Testis (tissue), 3 donors: Measurements from ENCODE around the gene AHCYL1. TPM values are rescaled to one million over a fixed set of nuclear protein-coding genes. Genes with fewer than 3 reads are reported as not detected.
A peak's percentile ranks its signal among the peaks of the same experiment; 100 is the strongest.

Experiments
- DNase-seq: peaks from one replicate; pipeline ENCODE4 v3.0.0-alpha.2; 2019
- H3K27ac ChIP-seq, 2 donors: fragments of 200-600 bp; sonication (generic); one replicate each; pipeline ENCODE4 v1.5.1; 2019
- H3K27me3 ChIP-seq: fragments of 200-600 bp; sonication (generic); one replicate; pipeline ENCODE4 v1.5.1; 2019
- H3K36me3 ChIP-seq: fragments of 200-600 bp; sonication (generic); one replicate; pipeline ENCODE4 v1.5.1; 2017; ENCODE audit warnings: low read depth; ENCODE audit errors: missing control alignments
- H3K4me1 ChIP-seq: fragments of 200-600 bp; sonication (generic); one replicate; pipeline ENCODE4 v1.5.1; 2019
- H3K4me3 ChIP-seq, 2 donors: fragments of 200-600 bp; sonication (generic); one replicate each; pipeline ENCODE4 v1.5.1; 2017 to 2019
- H3K9me3 ChIP-seq: fragments of 200-600 bp; sonication (generic); one replicate; pipeline ENCODE4 v1.5.1; 2017
- POLR2A ChIP-seq: fragments of 450-650 bp; IDR thresholded peaks from one replicate; pipeline ENCODE4 v1.6.1; 2017; ENCODE audit warnings: antibody characterized with exemption, mild to moderate bottlenecking, moderate library complexity
- WGBS, 2 donors: methylation state at CpG; one replicate each; pipeline ENCODE4 v1.1.5; 2018; 5-methylcytosine and 5-hydroxymethylcytosine counted together
- intact Hi-C: fragments of 100-400 bp; cut with DNase I; formaldehyde crosslinking; loops from one replicate; pipeline ENCODE4 v1.15.1; 2023; ENCODE audit warnings: low total_unique reads
- polyA plus RNA-seq: library from polyadenylated mRNA; stranded (reverse); fragments of 350-450 nt; fragmentation: Illumina TruSeq; extraction: RNeasy Lipid Tissue Mini Kit (QIAGEN cat#74804); gene quantifications from one replicate; pipeline ENCODE4 v1.2.3, GENCODE V29; 2014; ENCODE audit warnings: low read depth, low replicate concordance; ENCODE audit not compliant: insufficient read depth
- total RNA-seq, 2 donors: library from RNA; depleted of rRNA; stranded (reverse); fragments of >200 nt; gene quantifications; one replicate each; pipeline ENCODE4 v1.2.3, GENCODE V29; 2016
- TF ChIP-seq, protein P1 (sequence below), 3 experiments: fragments of 450-650 bp in 2 of 3; fragments of 200-600 bp in 1 of 3; sonication (generic) in 1 of 3; IDR thresholded peaks; one replicate each; pipeline ENCODE4 v1.5.1; 2016 to 2019; ENCODE audit warnings: antibody characterized with exemption in 3 of 3, mild to moderate bottlenecking in 2 of 3, moderate library complexity in 1 of 3

AHCYL1 gene
- total and polyA plus RNA-seq, 3 donors from 2014 or later = 48.5 to 64.3 (median 59.1) TPM

DNA sequence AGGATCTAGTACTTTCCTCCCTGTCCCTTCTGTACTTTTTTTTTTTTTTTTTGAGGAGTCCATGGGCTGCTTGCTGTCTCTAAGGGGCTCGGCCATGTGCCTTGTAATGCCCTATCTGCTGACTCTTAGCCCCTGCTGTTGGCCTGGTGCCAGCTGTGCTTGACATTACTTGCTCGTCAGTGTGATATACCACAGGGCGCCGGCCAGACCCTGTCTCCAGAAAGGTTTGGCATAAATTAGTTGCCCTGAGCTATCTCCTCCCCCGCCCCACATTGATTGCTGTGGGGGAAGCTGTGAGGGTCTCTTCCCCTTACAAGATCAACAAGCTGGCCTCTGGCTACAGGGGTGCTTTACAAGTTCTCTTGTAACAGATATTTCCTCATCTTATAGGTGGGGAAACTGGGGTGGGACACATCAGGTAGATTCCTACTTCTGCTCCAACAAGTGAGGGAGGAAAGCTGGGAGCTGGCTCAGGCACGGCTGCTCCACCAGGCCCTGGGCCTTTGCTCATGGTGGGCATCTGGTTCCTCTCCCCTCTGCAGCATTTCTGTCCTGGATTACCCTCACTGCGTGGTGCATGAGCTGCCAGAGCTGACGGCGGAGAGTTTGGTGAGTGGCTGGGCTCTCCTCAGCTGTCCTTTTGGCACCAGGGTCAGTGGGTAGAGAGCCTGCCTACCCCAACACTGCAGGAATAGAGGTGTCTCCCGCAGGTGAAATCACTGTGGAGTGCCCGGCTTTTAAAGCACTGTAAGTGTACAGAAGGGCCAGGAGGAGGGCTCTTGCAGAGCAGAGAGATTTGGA is 65.4 kb downstream of the AHCYL1 start:
- Histone ChIP-seq H3K4me3 (no peak overlapping the region), H3K27ac (peak overlapping the region; percentile 14 to 48), H3K27me3 (no peaks in the 10 kb centered on the region), H3K4me1 (peaks cover 25% of the 10 kb centered on the region), H3K9me3 (no peaks in the 10 kb centered on the region), H3K36me3 (no peaks in the 10 kb centered on the region)
- 67 to 74% methylated on average over 11 of the region's 11 CpGs for WGBS, 2 donors
- no peak for DNase-seq
- intact Hi-C loops = loop anchor here (5.0 kb wide), 1 partner anchor 57 kb away; no protein-coding TSS in a partner anchor
- TF ChIP-seq POLR2A = no peak
- TF ChIP-seq, protein P1, sequence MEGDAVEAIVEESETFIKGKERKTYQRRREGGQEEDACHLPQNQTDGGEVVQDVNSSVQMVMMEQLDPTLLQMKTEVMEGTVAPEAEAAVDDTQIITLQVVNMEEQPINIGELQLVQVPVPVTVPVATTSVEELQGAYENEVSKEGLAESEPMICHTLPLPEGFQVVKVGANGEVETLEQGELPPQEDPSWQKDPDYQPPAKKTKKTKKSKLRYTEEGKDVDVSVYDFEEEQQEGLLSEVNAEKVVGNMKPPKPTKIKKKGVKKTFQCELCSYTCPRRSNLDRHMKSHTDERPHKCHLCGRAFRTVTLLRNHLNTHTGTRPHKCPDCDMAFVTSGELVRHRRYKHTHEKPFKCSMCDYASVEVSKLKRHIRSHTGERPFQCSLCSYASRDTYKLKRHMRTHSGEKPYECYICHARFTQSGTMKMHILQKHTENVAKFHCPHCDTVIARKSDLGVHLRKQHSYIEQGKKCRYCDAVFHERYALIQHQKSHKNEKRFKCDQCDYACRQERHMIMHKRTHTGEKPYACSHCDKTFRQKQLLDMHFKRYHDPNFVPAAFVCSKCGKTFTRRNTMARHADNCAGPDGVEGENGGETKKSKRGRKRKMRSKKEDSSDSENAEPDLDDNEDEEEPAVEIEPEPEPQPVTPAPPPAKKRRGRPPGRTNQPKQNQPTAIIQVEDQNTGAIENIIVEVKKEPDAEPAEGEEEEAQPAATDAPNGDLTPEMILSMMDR (IDR thresholded peaks at IDR 0.05) = no peak

DNA sequence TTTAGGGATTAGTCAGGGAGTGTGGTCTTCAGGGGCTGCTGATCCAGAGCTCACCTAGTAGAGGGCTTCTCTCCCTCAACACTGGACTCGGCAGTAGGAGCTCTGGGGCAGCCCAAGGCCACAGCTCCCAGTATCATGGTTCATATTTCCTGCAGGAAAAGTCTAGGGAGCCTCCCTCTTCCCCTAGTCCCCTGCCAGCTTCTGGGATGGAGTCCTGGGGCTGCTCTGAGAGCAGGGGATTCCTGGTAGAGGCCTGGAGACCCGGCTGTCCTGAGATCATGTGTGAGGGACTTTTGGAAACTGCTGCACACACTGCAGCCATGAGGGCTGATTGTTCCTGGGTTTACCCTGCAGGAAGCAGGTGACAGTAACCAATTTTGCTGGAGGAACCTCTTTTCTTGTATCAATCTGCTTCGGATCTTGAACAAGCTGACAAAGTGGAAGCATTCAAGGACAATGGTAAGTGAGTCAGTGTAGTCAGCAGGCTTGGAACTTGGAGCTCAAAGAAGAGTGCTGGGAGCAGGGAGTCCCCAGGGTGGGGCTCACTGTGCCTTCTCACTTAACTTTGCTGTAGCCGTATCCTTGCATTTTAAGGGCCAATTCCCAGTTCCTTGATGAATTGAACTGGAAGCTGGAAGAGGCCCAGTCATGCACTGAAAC is 66.2 kb downstream of the AHCYL1 start:
- no peaks in the 10 kb centered on the region for H3K36me3 ChIP-seq
- peak overlapping the region; percentile 14 to 48 for H3K27ac ChIP-seq
- no peaks in the 10 kb centered on the region for H3K27me3 ChIP-seq
- intact Hi-C loops = loop anchor here (5.0 kb wide), 1 partner anchor 57 kb away; no protein-coding TSS in a partner anchor
- H3K4me3 ChIP-seq = no peak overlapping the region
- peak; percentile 52 for DNase-seq
- no peak for TF ChIP-seq POLR2A
- TF ChIP-seq, protein P1 (IDR thresholded peaks at IDR 0.05) = no peak
- no peaks in the 10 kb centered on the region for H3K9me3 ChIP-seq
- WGBS, 2 donors = 32 to 52% methylated on average over 4 of the region's 4 CpGs
- H3K4me1 ChIP-seq = peaks cover 25% of the 10 kb centered on the region

DNA sequence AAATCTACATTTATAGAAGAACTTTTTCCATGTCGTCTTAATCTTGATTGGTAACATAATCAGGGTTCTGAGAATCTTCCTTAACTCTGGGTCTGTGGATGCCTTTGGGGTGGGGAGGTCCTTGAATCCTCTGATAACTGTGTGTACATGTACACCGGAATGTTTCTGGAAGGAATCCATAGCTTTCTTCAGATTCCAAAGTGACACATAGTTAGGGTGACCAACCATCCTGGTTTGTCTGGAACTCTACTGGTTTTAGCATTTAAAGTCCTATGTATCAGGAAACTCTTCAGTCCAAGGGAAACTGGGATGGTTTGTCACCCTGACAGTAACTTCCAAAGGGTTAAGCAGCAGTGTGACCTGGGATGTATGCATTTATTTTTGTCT is 66.7 kb downstream of the AHCYL1 start:
- DNase-seq = no peak
- Histone ChIP-seq H3K9me3 (no peaks in the 10 kb centered on the region), H3K27me3 (no peaks in the 10 kb centered on the region), H3K4me1 (peaks cover 28% of the 10 kb centered on the region), H3K27ac (peak overlapping the region in 1 of 2 donors; percentile 48), H3K4me3 (no peak overlapping the region), H3K36me3 (no peaks in the 10 kb centered on the region)
- no peak for TF ChIP-seq POLR2A
- TF ChIP-seq, protein P1 (IDR thresholded peaks at IDR 0.05) = no peak
- 43 to 51% methylated on average over 2 of the region's 2 CpGs for WGBS, 2 donors
- intact Hi-C loops = loop anchor here (5.0 kb wide), 1 partner anchor 56 kb away; no protein-coding TSS in a partner anchor

DNA sequence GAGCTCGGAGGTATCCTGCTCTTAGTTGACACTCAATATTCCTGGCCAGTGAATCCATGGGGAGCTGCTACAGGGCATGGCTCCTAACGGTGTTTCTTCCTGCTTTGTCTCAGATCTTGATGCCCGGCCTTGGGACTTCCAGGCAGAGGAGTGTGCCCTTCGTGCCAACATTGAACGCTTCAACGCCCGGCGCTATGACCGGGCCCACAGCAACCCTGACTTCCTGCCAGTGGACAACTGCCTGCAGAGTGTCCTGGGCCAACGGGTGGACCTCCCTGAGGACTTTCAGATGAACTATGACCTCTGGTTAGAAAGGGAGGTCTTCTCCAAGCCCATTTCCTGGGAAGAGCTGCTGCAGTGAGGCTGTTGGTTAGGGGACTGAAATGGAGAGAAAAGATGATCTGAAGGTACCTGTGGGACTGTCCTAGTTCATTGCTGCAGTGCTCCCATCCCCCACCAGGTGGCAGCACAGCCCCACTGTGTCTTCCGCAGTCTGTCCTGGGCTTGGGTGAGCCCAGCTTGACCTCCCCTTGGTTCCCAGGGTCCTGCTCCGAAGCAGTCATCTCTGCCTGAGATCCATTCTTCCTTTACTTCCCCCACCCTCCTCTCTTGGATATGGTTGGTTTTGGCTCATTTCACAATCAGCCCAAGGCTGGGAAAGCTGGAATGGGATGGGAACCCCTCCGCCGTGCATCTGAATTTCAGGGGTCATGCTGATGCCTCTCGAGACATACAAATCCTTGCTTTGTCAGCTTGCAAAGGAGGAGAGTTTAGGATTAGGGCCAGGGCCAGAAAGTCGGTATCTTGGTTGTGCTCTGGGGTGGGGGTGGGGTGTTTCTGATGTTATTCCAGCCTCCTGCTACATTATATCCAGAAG is 69.2 kb downstream of the AHCYL1 start:
- Histone ChIP-seq H3K36me3 (no peaks in the 10 kb centered on the region), H3K9me3 (no peaks in the 10 kb centered on the region), H3K27me3 (no peaks in the 10 kb centered on the region), H3K4me1 (peaks cover 36% of the 10 kb centered on the region), H3K27ac (no peak overlapping the region), H3K4me3 (no peak overlapping the region)
- peak; percentile 85 for DNase-seq
- WGBS, 2 donors = 57 to 63% methylated on average over 16 of the region's 16 CpGs
- intact Hi-C loops = loop anchor here (5.0 kb wide), 1 partner anchor 54 kb away; no protein-coding TSS in a partner anchor
- no peak for TF ChIP-seq POLR2A
- TF ChIP-seq, protein P1 (IDR thresholded peaks at IDR 0.05) = peak; percentile 82 to 98 (median 88)
